HAP-1 (cell line): Measurements from ENCODE around the gene STARD8.

ENCODE experiments used
- DNase-seq, 2 experiments: peaks; one replicate each; pipeline ENCODE4 v3.0.0-alpha.2; 2016 to 2020; ENCODE audit warnings: low spot score in 2 of 2
- H3K27me3 ChIP-seq: fragments of 250-450 bp; sonication (Bioruptor Pico); 2 replicates; pipeline ENCODE4 v1.5.1; 2020; ENCODE audit warnings: low read depth, mild to moderate bottlenecking, moderate library complexity
- H3K36me3 ChIP-seq: fragments of 250-450 bp; sonication (Bioruptor Pico); replicated peaks from 2 replicates; pipeline ENCODE4 v1.5.1; 2020; ENCODE audit warnings: mild to moderate bottlenecking
- H3K4me1 ChIP-seq: fragments of 250-450 bp; sonication (Bioruptor Pico); 2 replicates; pipeline ENCODE4 v1.5.1; 2020; ENCODE audit warnings: mild to moderate bottlenecking
- H3K4me3 ChIP-seq: fragments of 250-450 bp; sonication (Bioruptor Pico); 2 replicates; pipeline ENCODE4 v1.5.1; 2020; ENCODE audit warnings: mild to moderate bottlenecking, moderate library complexity
- H3K9me3 ChIP-seq: fragments of 250-450 bp; sonication (Bioruptor Pico); 2 replicates; pipeline ENCODE4 v1.5.1; 2020; ENCODE audit warnings: mild to moderate bottlenecking, moderate library complexity
- in situ Hi-C: fragments of 300-500 bp; cut with MboI; formaldehyde crosslinking; loops from 3 replicates; pipeline ENCODE4 v1.14.3; 2020; ENCODE audit warnings: low sequenced_read_pairs, inconsistent platforms, mixed read lengths

STARD8 gene

GRCh38 chrX:68669094-68669860, 21.8 kb downstream of the STARD8 start:
- DNase-seq: peak in 1 of 2 experiments; percentile 33
- Histone ChIP-seq H3K27me3 (no peaks in the 10 kb centered on the region), H3K4me1 (no peaks in the 10 kb centered on the region), H3K4me3 (no peak overlapping the region), H3K9me3 (no peaks in the 10 kb centered on the region), H3K36me3 (no peaks in the 10 kb centered on the region)
- in situ Hi-C loops: no loop called here

GRCh38 chrX:68669871-68670270, 22.4 kb downstream of the STARD8 start:
- no peak for DNase-seq
- Histone ChIP-seq H3K4me3 (no peak overlapping the region), H3K4me1 (no peaks in the 10 kb centered on the region), H3K27me3 (no peaks in the 10 kb centered on the region), H3K9me3 (no peaks in the 10 kb centered on the region), H3K36me3 (no peaks in the 10 kb centered on the region)
- in situ Hi-C loops: no loop called here

GRCh38 chrX:68671221-68671620, 23.8 kb downstream of the STARD8 start:
- H3K27me3 ChIP-seq: no peaks in the 10 kb centered on the region
- H3K36me3 ChIP-seq: no peaks in the 10 kb centered on the region
- in situ Hi-C loops: no loop called here

GRCh38 chrX:68672581-68673318, 25.3 kb downstream of the STARD8 start:
- in situ Hi-C loops: no loop called here

More at GRCh38 chrX:68671221-68671620, 23.8 kb downstream of the STARD8 start:
- H3K4me1 ChIP-seq: no peaks in the 10 kb centered on the region
- H3K9me3 ChIP-seq: no peaks in the 10 kb centered on the region
- no peak overlapping the region for H3K4me3 ChIP-seq
- DNase-seq: no peak

GRCh38 chrX:68675571-68675970, 28.1 kb downstream of the STARD8 start:
- DNase-seq: no peak
- H3K36me3 ChIP-seq: no peaks in the 10 kb centered on the region
- H3K9me3 ChIP-seq: no peaks in the 10 kb centered on the region
- in situ Hi-C loops: no loop called here
- no peak overlapping the region for H3K4me3 ChIP-seq
- no peaks in the 10 kb centered on the region for H3K4me1 ChIP-seq
- H3K27me3 ChIP-seq: no peaks in the 10 kb centered on the region

More at GRCh38 chrX:68672581-68673318, 25.3 kb downstream of the STARD8 start:
- Histone ChIP-seq H3K9me3 (no peaks in the 10 kb centered on the region), H3K27me3 (no peaks in the 10 kb centered on the region), H3K4me1 (no peaks in the 10 kb centered on the region), H3K4me3 (no peak overlapping the region), H3K36me3 (no peaks in the 10 kb centered on the region)
- no peak for DNase-seq

- DNase-seq: no peak
- Histone ChIP-seq H3K27me3 (no peaks in the 10 kb centered on the region), H3K36me3 (no peaks in the 10 kb centered on the region), H3K9me3 (no peaks in the 10 kb centered on the region), H3K4me1 (no peaks in the 10 kb centered on the region), H3K4me3 (no peak overlapping the region)
- in situ Hi-C loops: no loop called here
Observed at GRCh38 chrX:68676335-68676734, 28.9 kb downstream of the STARD8 start.

GRCh38 chrX:68677998-68678397, 30.5 kb downstream of the STARD8 start:
- Histone ChIP-seq H3K9me3 (no peaks in the 10 kb centered on the region), H3K4me3 (no peak overlapping the region), H3K4me1 (no peaks in the 10 kb centered on the region), H3K27me3 (no peaks in the 10 kb centered on the region), H3K36me3 (no peaks in the 10 kb centered on the region)
- in situ Hi-C loops: no loop called here
- DNase-seq: no peak

- no peaks in the 10 kb centered on the region for H3K36me3 ChIP-seq
- no peaks in the 10 kb centered on the region for H3K9me3 ChIP-seq
- no peak for DNase-seq
- no peak overlapping the region for H3K4me3 ChIP-seq
- peaks cover 4% of the 10 kb centered on the region for H3K4me1 ChIP-seq
- H3K27me3 ChIP-seq: no peaks in the 10 kb centered on the region
- in situ Hi-C loops: no loop called here
Observed at GRCh38 chrX:68681443-68681941, 34.0 kb downstream of the STARD8 start.

- Histone ChIP-seq H3K36me3 (no peaks in the 10 kb centered on the region), H3K27me3 (no peaks in the 10 kb centered on the region), H3K4me3 (no peak overlapping the region), H3K4me1 (peaks cover 9% of the 10 kb centered on the region), H3K9me3 (no peaks in the 10 kb centered on the region)
- in situ Hi-C loops: no loop called here
- no peak for DNase-seq
Observed at GRCh38 chrX:68682790-68683189, 35.3 kb downstream of the STARD8 start.

GRCh38 chrX:68683580-68683979, 36.1 kb downstream of the STARD8 start:
- Histone ChIP-seq H3K4me3 (no peak overlapping the region), H3K9me3 (no peaks in the 10 kb centered on the region), H3K36me3 (no peaks in the 10 kb centered on the region), H3K4me1 (peaks cover 9% of the 10 kb centered on the region), H3K27me3 (no peaks in the 10 kb centered on the region)
- in situ Hi-C loops: no loop called here
- no peak for DNase-seq

- Histone ChIP-seq H3K4me3 (no peak overlapping the region), H3K36me3 (no peaks in the 10 kb centered on the region), H3K27me3 (no peaks in the 10 kb centered on the region), H3K4me1 (peaks cover 9% of the 10 kb centered on the region), H3K9me3 (no peaks in the 10 kb centered on the region)
- in situ Hi-C loops: no loop called here
- peak in 1 of 2 experiments; percentile 15 for DNase-seq
Observed at GRCh38 chrX:68684291-68684918, 36.9 kb downstream of the STARD8 start.

GRCh38 chrX:68684919-68685304, 37.4 kb downstream of the STARD8 start:
- no peak for DNase-seq
- H3K9me3 ChIP-seq: no peaks in the 10 kb centered on the region
- no peak overlapping the region for H3K4me3 ChIP-seq
- H3K4me1 ChIP-seq: peaks cover 9% of the 10 kb centered on the region
- in situ Hi-C loops: no loop called here
- no peaks in the 10 kb centered on the region for H3K27me3 ChIP-seq
- H3K36me3 ChIP-seq: no peaks in the 10 kb centered on the region

GRCh38 chrX:68685685-68686084, 38.2 kb downstream of the STARD8 start:
- in situ Hi-C loops: no loop called here
- H3K9me3 ChIP-seq: no peaks in the 10 kb centered on the region
- H3K36me3 ChIP-seq: no peaks in the 10 kb centered on the region
- H3K4me3 ChIP-seq: no peak overlapping the region; the same call in 1 of the 2 replicates
- peak in 1 of 2 experiments; percentile 49 for DNase-seq
- no peaks in the 10 kb centered on the region for H3K27me3 ChIP-seq
- peaks cover 9% of the 10 kb centered on the region for H3K4me1 ChIP-seq
